Measurements from ENCODE around the gene DUOXA1. TPM values are rescaled to one million over a fixed set of nuclear protein-coding genes. Genes with fewer than 3 reads are reported as not detected.
A peak's percentile ranks its signal among the peaks of the same experiment; 100 is the strongest.

Gene DUOXA1
- total RNA-seq, 1 experiment from 2014 or later: 0.09 TPM

DNA sequence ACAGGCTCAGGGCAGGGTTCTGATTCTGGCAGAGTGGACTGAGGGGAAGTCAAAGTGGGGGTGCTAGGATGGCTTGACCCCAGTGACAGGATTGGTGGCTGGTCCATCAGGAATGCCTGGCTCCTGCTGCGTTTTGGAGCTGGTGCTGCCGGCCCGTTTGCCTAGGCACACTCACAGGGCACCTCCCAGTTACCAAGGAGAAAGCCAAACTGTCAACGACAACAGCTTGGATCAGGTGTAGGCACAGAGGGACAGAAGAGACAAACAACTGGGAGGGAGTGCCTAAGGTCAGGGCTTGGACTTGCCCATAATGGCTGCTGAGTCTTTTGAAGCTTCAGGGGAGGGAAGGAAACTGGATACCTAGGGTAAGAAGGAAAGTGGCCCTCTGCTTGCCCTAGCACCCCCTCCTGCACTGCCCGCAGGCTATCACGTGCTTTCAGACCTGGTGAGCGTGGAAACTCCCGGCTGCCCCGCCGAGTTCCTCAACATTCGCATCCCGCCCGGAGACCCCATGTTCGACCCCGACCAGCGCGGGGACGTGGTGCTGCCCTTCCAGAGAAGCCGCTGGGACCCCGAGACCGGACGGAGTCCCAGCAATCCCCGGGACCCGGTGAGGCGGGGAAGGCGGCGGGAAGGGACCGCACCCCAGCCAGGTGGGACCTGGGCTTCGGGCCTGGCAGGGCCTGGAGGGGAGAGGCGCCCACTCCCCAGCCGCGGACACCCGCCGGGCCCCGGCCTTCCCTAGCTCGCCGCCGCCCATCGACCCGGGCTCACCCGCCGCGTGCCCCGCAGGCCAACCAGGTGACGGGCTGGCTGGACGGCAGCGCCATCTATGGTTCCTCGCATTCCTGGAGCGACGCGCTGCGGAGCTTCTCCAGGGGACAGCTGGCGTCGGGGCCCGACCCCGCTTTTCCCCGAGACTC, 5.3 kb upstream of the DUOXA1 start (continued):
- TF ChIP-seq, protein P1, sequence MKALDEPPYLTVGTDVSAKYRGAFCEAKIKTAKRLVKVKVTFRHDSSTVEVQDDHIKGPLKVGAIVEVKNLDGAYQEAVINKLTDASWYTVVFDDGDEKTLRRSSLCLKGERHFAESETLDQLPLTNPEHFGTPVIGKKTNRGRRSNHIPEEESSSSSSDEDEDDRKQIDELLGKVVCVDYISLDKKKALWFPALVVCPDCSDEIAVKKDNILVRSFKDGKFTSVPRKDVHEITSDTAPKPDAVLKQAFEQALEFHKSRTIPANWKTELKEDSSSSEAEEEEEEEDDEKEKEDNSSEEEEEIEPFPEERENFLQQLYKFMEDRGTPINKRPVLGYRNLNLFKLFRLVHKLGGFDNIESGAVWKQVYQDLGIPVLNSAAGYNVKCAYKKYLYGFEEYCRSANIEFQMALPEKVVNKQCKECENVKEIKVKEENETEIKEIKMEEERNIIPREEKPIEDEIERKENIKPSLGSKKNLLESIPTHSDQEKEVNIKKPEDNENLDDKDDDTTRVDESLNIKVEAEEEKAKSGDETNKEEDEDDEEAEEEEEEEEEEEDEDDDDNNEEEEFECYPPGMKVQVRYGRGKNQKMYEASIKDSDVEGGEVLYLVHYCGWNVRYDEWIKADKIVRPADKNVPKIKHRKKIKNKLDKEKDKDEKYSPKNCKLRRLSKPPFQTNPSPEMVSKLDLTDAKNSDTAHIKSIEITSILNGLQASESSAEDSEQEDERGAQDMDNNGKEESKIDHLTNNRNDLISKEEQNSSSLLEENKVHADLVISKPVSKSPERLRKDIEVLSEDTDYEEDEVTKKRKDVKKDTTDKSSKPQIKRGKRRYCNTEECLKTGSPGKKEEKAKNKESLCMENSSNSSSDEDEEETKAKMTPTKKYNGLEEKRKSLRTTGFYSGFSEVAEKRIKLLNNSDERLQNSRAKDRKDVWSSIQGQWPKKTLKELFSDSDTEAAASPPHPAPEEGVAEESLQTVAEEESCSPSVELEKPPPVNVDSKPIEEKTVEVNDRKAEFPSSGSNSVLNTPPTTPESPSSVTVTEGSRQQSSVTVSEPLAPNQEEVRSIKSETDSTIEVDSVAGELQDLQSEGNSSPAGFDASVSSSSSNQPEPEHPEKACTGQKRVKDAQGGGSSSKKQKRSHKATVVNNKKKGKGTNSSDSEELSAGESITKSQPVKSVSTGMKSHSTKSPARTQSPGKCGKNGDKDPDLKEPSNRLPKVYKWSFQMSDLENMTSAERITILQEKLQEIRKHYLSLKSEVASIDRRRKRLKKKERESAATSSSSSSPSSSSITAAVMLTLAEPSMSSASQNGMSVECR (CRISPR knock-in tag; IDR thresholded peaks at IDR 0.05; ENCODE audit: borderline replicate concordance): 0 out of 2 replicates have a peak, but pooled peaks have one; percentile 61
- TF ChIP-seq ZNF671 (CRISPR knock-in tag; IDR thresholded peaks at IDR 0.05): no peak
- no peak for TF ChIP-seq NR3C1 (CRISPR knock-in tag; conservative IDR thresholded peaks at IDR 0.05; ENCODE audit: low read depth)
- TF ChIP-seq, protein P2, sequence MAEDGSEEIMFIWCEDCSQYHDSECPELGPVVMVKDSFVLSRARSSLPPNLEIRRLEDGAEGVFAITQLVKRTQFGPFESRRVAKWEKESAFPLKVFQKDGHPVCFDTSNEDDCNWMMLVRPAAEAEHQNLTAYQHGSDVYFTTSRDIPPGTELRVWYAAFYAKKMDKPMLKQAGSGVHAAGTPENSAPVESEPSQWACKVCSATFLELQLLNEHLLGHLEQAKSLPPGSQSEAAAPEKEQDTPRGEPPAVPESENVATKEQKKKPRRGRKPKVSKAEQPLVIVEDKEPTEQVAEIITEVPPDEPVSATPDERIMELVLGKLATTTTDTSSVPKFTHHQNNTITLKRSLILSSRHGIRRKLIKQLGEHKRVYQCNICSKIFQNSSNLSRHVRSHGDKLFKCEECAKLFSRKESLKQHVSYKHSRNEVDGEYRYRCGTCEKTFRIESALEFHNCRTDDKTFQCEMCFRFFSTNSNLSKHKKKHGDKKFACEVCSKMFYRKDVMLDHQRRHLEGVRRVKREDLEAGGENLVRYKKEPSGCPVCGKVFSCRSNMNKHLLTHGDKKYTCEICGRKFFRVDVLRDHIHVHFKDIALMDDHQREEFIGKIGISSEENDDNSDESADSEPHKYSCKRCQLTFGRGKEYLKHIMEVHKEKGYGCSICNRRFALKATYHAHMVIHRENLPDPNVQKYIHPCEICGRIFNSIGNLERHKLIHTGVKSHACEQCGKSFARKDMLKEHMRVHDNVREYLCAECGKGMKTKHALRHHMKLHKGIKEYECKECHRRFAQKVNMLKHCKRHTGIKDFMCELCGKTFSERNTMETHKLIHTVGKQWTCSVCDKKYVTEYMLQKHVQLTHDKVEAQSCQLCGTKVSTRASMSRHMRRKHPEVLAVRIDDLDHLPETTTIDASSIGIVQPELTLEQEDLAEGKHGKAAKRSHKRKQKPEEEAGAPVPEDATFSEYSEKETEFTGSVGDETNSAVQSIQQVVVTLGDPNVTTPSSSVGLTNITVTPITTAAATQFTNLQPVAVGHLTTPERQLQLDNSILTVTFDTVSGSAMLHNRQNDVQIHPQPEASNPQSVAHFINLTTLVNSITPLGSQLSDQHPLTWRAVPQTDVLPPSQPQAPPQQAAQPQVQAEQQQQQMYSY (CRISPR knock-in tag; IDR thresholded peaks at IDR 0.05): no peak
- TF ChIP-seq KAT7 (CRISPR knock-in tag; IDR thresholded peaks at IDR 0.05; ENCODE audit: borderline replicate concordance): 0 out of 2 replicates have a peak, but pooled peaks have one; percentile 47
- no peak for TF ChIP-seq FOXJ3 (CRISPR knock-in tag; IDR thresholded peaks at IDR 0.05; ENCODE audit: borderline replicate concordance)
- TF ChIP-seq FOXP1 (CRISPR knock-in tag; IDR thresholded peaks at IDR 0.05; ENCODE audit: borderline replicate concordance): peak; percentile 84; the same call in 1 of the 2 replicates
- TF ChIP-seq NFYB (CRISPR knock-in tag; conservative IDR thresholded peaks at IDR 0.05; ENCODE audit: low read depth): no peak
- TF ChIP-seq, protein P3, sequence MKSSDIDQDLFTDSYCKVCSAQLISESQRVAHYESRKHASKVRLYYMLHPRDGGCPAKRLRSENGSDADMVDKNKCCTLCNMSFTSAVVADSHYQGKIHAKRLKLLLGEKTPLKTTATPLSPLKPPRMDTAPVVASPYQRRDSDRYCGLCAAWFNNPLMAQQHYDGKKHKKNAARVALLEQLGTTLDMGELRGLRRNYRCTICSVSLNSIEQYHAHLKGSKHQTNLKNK (CRISPR knock-in tag; IDR thresholded peaks at IDR 0.05): no peak
- TF ChIP-seq, protein P4, sequence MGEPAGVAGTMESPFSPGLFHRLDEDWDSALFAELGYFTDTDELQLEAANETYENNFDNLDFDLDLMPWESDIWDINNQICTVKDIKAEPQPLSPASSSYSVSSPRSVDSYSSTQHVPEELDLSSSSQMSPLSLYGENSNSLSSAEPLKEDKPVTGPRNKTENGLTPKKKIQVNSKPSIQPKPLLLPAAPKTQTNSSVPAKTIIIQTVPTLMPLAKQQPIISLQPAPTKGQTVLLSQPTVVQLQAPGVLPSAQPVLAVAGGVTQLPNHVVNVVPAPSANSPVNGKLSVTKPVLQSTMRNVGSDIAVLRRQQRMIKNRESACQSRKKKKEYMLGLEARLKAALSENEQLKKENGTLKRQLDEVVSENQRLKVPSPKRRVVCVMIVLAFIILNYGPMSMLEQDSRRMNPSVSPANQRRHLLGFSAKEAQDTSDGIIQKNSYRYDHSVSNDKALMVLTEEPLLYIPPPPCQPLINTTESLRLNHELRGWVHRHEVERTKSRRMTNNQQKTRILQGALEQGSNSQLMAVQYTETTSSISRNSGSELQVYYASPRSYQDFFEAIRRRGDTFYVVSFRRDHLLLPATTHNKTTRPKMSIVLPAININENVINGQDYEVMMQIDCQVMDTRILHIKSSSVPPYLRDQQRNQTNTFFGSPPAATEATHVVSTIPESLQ (CRISPR knock-in tag; IDR thresholded peaks at IDR 0.05): no peak
- TF ChIP-seq GRHL2 (CRISPR knock-in tag; IDR thresholded peaks at IDR 0.05; ENCODE audit: insufficient replicate concordance, severe bottlenecking): no peak
- no peak for TF ChIP-seq MXD4 (CRISPR knock-in tag; IDR thresholded peaks at IDR 0.05; ENCODE audit: borderline replicate concordance)
- TF ChIP-seq PRRX2 (CRISPR knock-in tag; IDR thresholded peaks at IDR 0.05): no peak
- TF ChIP-seq, protein P5, sequence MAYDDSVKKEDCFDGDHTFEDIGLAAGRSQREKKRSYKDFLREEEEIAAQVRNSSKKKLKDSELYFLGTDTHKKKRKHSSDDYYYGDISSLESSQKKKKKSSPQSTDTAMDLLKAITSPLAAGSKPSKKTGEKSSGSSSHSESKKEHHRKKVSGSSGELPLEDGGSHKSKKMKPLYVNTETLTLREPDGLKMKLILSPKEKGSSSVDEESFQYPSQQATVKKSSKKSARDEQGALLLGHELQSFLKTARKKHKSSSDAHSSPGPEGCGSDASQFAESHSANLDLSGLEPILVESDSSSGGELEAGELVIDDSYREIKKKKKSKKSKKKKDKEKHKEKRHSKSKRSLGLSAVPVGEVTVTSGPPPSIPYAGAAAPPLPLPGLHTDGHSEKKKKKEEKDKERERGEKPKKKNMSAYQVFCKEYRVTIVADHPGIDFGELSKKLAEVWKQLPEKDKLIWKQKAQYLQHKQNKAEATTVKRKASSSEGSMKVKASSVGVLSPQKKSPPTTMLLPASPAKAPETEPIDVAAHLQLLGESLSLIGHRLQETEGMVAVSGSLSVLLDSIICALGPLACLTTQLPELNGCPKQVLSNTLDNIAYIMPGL (CRISPR knock-in tag; IDR thresholded peaks at IDR 0.05): peak; percentile 73
- TF ChIP-seq, protein P6, sequence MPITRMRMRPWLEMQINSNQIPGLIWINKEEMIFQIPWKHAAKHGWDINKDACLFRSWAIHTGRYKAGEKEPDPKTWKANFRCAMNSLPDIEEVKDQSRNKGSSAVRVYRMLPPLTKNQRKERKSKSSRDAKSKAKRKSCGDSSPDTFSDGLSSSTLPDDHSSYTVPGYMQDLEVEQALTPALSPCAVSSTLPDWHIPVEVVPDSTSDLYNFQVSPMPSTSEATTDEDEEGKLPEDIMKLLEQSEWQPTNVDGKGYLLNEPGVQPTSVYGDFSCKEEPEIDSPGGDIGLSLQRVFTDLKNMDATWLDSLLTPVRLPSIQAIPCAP (CRISPR knock-in tag; IDR thresholded peaks at IDR 0.05): no peak
- TF ChIP-seq ZNF121 (CRISPR knock-in tag; IDR thresholded peaks at IDR 0.05): no peak
- TF ChIP-seq ATF1 (CRISPR knock-in tag; IDR thresholded peaks at IDR 0.05): no peak
- peak; percentile 51; the same call in 1 of the 2 replicates for TF ChIP-seq FOXK1 (CRISPR knock-in tag; IDR thresholded peaks at IDR 0.05)
